SK-N-SH treated with all-trans-retinoic acid at 6 μM for 48 hours (cell line): ENCODE data around the gene DYNLT1.
A peak's percentile ranks its signal among the peaks of the same experiment; 100 is the strongest.

Experiments
- ARNTL ChIP-seq: fragments of 450-650 bp; formaldehyde crosslinking; IDR thresholded peaks from 2 replicates; pipeline ENCODE4 v1.5.0; 2020; ENCODE audit warnings: low read depth, mild to moderate bottlenecking, moderate library complexity, borderline replicate concordance
- BACH2 ChIP-seq: fragments of 250-450 bp; sonication (Bioruptor Pico); IDR thresholded peaks from 2 replicates; pipeline ENCODE4 v1.9.0; 2021; ENCODE audit warnings: mild to moderate bottlenecking, borderline replicate concordance
- CSDC2 ChIP-seq: fragments of 250-450 bp; sonication (Bioruptor Pico); IDR thresholded peaks from 2 replicates; pipeline ENCODE4 v1.5.0; 2020; ENCODE audit warnings: mild to moderate bottlenecking, moderate library complexity
- CSRNP3 ChIP-seq: fragments of 250-450 bp; sonication (Bioruptor Pico); IDR thresholded peaks from 2 replicates; pipeline ENCODE4 v1.5.1; 2021; ENCODE audit warnings: mild to moderate bottlenecking, moderate library complexity
- RARB ChIP-seq: fragments of 250-450 bp; sonication (Bioruptor Pico); IDR thresholded peaks from 2 replicates; pipeline ENCODE4 v1.8.0; 2021; ENCODE audit warnings: mild to moderate bottlenecking, moderate library complexity
- SNAI2 ChIP-seq: fragments of 250-450 bp; sonication (Bioruptor Pico); IDR thresholded peaks from 2 replicates; pipeline ENCODE4 v1.5.0; 2020; ENCODE audit warnings: mild to moderate bottlenecking, moderate library complexity
- TCF4 ChIP-seq: fragments of 250-450 bp; sonication (Bioruptor Pico); IDR thresholded peaks from 2 replicates; pipeline ENCODE4 v1.8.0; 2021; ENCODE audit warnings: mild to moderate bottlenecking, moderate library complexity, borderline replicate concordance
- TSHZ2 ChIP-seq: fragments of 250-450 bp; sonication (Bioruptor Pico); IDR thresholded peaks from 2 replicates; pipeline ENCODE4 v1.5.0; 2020; ENCODE audit warnings: mild to moderate bottlenecking, moderate library complexity
- ZFP3 ChIP-seq: fragments of 250-450 bp; sonication (Bioruptor Pico); IDR thresholded peaks from 2 replicates; pipeline ENCODE4 v1.5.0; 2020; ENCODE audit warnings: mild to moderate bottlenecking, moderate library complexity
- ZNF8 ChIP-seq: fragments of 450-650 bp; formaldehyde crosslinking; IDR thresholded peaks from 2 replicates; pipeline ENCODE4 v1.5.0; 2020; ENCODE audit warnings: mild to moderate bottlenecking, moderate library complexity
- TF ChIP-seq, protein P1 (sequence below): fragments of 250-450 bp; sonication (Bioruptor Pico); IDR thresholded peaks from 2 replicates; pipeline ENCODE4 v1.8.0; 2021; ENCODE audit warnings: low read depth, mild to moderate bottlenecking, moderate library complexity, borderline replicate concordance

DNA sequence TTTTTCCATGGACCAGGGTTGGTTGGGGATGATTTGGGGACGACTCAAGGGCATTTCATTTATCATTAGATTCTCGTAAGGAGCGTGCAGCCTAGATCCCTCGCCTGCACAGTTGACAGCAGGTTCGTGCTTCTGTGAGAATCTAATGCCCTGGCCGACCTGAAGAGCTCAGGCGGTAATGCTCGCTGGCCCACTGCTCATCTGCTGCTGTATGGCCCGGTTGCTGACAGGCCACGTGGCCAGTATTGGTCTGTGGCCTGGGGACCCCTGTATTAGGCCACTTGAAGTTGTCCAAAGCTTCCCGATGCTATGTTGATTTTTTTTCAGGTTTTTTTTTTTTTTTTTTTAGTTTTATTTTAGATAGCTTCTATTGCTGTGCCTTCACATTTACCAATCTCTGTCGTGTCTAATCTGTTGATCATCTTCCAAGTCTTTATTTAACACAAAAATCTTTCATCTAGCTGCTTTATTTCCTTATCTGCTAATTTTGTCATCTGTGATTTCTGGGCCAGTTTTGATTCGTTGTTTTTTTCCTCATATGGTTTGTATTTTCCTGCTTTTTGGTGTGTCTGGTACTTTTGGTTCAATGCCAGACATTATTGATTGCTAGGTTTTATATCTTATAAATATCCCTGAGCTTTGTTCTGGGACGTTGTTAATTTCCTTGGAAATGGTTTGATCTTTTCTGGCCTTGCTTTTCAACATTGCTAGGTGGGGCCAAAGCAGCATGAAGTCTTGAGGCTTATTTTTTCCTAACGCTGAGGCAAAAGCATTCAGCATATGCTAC lies 41.1 kb downstream of the DYNLT1 start:
- TF ChIP-seq ARNTL (CRISPR knock-in tag), result no peak
- TF ChIP-seq CSDC2 (CRISPR knock-in tag), result no peak
- TF ChIP-seq SNAI2 (CRISPR knock-in tag), result no peak
- TF ChIP-seq, protein P1, sequence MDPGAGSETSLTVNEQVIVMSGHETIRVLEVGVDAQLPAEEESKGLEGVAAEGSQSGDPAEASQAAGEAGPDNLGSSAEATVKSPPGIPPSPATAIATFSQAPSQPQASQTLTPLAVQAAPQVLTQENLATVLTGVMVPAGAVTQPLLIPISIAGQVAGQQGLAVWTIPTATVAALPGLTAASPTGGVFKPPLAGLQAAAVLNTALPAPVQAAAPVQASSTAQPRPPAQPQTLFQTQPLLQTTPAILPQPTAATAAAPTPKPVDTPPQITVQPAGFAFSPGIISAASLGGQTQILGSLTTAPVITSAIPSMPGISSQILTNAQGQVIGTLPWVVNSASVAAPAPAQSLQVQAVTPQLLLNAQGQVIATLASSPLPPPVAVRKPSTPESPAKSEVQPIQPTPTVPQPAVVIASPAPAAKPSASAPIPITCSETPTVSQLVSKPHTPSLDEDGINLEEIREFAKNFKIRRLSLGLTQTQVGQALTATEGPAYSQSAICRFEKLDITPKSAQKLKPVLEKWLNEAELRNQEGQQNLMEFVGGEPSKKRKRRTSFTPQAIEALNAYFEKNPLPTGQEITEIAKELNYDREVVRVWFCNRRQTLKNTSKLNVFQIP (CRISPR knock-in tag), result no peak
- no peak for TF ChIP-seq RARB (CRISPR knock-in tag)
- TF ChIP-seq ZNF8 (CRISPR knock-in tag), result no peak
- TF ChIP-seq ZFP3 (CRISPR knock-in tag), result no peak
- peak; percentile 49; the same call in 1 of the 2 replicates for TF ChIP-seq TCF4 (CRISPR knock-in tag)
- TF ChIP-seq TSHZ2 (CRISPR knock-in tag), result no peak
- no peak for TF ChIP-seq CSRNP3 (CRISPR knock-in tag)
- TF ChIP-seq BACH2 (CRISPR knock-in tag), result no peak
